GM19240 (cell line): ENCODE results near the gene UQCC5.
"Not testable (repeated sequence)": the region's sequence is repeated elsewhere in the genome, so short reads cannot be mapped to it uniquely, and the experiment has no call there.

ENCODE experiments used
- DNase-seq: peaks from one replicate; pipeline ENCODE4 v3.0.0; 2011; ENCODE audit warnings: low spot score; ENCODE audit not compliant: insufficient read length

UQCC5 gene

DNA sequence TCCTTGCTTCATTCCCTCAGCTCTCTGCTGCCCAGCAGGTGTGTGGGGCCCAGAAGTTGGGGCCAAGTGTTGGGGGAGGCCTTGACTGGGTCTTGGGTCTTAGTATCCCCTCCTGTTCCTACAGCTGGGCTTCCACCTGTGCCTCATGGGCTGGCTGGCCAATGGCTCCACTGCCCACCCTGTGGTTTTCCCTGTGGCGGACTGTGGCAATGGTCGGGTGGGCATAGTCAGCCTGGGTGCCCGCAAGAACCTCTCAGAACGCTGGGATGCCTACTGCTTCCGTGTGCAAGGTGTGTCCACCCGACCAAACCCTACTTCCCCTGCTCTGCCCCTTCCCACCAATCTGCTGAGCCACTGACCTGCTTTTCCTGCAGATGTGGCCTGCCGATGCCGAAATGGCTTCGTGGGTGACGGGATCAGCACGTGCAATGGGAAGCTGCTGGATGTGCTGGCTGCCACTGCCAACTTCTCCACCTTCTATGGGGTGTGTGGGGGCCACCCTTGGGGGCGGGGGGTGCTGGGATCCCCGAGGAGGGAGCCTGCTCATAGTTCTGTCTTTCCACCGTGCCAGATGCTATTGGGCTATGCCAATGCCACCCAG, 13.7 kb upstream of the UQCC5 start:
- DNase-seq: no peak

DNA sequence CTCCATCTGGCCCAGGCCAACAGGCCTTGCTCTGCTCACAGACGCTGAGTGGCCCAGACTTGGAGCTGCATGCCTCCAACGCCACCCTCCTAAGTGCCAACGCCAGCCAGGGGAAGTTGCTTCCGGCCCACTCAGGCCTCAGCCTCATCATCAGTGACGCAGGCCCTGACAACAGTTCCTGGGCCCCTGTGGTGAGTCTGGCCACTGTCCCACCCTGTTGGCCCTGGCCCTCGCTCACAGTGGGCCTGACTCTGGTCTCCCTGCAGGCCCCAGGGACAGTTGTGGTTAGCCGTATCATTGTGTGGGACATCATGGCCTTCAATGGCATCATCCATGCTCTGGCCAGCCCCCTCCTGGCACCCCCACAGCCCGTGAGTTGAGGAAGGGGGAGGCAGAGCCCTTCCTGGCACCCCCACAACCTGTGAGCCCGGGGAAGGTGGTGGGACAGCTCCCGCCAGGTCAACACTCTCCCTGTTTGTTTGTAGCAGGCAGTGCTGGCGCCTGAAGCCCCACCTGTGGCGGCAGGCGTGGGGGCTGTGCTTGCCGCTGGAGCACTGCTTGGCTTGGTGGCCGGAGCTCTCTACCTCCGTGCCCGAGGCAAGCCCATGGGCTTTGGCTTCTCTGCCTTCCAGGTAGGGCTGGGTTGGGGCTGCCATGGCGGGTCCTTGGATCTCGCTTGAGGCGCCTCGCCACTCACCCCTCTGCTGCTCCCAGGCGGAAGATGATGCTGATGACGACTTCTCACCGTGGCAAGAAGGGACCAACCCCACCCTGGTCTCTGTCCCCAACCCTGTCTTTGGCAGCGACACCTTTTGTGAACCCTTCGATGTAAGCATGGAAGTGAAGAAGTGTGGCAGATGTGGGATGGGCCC, 12.8 kb upstream of the UQCC5 start:
- DNase-seq: no peak

DNA sequence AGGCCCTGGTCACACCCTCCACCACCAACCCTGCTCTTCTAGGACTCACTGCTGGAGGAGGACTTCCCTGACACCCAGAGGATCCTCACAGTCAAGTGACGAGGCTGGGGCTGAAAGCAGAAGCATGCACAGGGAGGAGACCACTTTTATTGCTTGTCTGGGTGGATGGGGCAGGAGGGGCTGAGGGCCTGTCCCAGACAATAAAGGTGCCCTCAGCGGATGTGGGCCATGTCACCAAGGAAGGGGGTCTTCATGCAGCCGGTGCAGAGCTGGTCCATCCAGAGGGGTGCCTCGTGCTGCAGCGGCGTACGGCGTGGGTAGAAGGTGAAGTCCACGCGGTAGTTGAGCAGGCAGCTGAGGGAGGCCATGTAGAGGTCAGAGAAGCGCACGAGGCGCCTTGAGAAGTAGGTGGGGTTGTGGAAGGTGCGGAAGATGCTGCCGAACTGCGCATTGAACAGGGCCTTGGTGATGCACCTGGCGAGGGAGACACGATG, 12.1 kb upstream of the UQCC5 start:
- DNase-seq: no peak

DNA sequence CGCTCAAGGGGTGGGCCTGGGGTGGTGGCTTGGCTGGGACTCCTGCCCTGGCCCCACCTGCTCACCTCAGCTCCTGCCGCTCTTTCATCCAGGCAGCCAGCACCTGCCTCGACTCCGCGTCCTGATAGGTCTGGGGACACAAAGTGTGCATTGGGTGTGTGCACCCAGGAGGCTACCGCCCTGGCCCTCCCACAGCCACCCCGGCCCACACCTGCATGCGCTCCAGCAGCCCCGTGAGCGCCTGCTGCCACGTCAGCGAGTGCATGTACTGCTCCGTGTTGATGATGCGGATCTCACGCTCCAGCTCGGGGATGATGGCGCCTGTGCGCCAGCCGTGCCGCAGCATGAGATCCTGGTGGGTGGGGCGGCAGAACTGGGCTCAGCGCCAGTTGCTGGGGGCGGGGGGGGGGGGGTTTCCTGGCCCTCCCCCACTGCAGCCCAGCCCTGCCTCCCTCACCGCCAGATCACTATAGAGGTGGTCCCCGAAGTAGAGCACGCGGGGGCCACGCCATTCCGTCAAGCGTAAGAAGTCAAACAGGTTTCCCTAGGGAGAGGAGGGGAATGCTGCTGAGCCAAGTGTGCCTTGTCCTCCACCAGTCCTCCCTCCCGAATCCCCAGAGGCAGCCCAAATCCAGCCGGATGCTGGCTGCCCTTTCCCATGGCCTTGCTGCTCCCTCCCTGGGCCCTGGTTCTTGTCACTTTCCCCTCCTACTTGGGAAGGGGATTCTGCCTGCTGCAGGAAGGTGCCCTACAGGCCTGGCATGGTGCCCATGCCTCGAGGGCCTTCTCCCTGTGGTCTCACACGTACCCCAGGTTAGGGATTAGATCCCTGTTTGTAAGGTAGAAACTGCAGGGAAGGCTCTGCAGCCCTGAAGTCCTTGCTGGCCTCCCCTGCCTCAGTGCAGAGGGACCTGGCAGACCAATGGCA, 11.4 kb upstream of the UQCC5 start:
- DNase-seq: peak; percentile 1

DNA sequence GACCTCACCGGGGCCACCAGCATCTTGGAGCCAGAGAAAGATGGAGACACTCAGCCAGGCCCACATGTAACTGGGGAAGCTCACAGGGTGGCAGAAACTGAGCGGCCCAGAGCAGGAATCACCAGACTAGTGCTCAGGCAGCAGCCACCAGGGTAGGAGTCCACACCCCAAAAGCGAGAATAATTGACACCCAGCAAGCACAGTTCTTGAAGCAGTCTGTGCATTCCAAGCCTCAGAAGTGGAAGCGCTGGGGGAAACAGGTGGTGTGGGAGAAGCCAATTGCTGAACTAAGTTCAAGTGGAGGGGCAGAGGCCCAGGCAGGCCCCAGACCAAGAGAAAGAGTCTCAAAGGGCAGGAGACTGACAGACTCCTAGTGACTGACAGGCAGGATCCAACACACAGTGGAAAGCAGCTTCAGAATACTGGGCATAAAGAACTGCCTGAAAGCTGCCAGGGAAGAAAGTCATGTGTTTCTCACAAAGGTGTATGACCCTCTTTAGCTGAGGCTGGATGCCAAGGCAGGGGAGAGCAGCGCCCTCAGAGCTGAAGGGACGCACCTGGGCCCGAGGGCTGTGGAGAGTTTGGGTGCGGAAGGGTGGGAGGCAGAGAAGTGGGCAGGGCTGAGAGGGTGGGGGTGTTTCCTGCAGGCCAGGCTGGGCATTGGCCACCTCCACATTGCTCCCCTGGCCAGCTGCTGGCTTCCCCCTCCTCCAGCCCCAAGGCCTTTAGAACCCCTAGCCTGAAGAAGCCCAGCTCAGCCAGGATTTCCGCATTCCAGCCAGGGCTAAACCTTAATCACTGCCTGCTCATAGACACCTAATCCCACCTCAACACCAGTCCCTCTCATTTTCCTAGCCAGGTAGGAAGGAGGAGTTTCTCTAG, 10.5 kb upstream of the UQCC5 start:
- DNase-seq: peak; percentile 0

DNA sequence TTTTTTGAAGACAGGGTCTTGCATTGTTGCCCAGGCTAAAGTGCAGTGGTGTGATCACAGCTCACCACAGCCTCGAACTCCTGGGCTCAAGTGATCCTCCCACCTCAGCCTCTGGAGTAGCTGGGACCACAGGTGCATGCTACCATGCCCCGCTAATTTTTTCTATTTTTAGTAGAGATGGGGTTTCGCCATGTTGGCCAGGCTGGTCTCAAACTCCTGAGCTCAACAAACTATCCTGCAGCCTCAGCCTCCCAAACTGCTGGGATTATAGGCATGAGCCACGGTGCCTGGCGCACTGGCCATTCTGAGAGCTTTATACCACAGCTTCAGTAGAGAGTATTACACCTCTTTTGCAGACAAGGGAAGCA, 9.8 kb upstream of the UQCC5 start:
- DNase-seq: not testable (repeated sequence)

DNA sequence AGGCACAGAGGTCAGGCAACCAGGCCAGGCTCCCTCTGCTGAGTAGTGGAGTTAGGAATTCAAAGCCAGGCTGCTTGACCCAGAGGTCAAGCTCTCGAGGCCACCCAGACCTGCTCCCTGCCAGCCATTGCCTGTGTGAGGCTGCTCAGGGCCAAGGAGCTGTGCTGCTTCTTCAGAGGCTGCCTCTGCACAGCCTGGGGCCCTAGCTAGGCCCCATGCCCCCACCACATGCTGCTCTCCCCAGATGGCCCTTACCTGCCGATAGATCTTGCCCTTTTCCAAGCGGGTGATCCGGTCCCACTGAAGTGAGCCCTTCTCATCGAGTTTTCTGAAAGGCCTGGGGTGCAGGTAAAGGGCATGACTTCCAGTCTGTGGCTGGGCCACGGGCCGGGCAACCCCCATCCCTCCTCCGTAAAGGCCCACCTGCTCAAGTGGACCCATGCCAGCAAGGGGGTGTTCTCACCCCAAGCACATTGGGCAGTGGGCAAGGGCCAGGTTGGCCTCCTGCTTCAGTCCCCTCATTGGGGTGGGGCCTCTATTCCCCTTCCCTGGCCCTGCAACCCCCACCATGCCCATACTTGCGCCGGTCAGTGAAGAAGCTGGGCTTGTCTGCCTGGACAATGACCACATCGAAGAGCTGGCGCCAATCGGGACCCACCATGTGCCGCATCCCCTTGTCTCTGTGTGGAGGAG, 9.2 kb upstream of the UQCC5 start:
- DNase-seq: peak; percentile 1

DNA sequence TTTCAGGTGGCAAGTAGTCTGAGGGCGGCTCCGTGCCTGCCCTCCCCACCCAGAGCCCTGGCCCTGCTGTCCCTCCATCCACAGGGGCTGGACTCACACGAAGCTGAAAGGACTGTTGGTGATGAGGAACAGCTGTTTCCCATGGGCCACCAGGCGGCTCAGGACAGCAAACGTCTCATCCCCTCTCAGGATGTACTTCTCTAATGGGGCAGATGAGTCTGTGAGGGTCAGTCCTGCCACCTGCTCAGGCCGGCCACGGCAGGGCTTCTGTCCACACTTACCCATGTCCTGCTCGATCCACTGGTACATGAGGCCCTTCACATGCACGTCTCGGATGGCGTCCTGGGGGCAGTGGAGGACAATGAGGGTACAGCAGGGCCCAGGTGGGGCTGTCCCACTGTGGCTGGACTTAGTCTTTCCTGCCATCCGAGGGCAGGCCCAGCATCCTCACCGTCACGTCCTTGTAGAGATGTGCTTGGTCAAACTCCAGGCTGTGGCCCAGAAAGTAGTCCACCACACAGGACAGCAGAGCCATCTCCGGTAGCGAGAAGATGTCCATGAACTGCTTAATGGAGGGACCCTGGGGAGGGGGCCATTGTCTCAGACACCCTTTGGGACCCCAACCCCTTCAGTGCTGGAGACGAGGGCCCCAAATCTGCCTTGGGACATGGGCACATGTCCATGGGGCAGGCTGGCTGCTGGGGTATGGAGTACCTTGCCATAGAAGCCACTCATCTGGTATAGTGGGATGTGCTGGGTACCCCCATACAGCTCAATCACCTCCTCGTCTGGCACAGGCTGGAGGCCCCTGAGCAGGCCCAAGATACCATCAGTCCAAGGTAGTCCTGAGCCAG, 8.4 kb upstream of the UQCC5 start:
- DNase-seq: no peak

DNA sequence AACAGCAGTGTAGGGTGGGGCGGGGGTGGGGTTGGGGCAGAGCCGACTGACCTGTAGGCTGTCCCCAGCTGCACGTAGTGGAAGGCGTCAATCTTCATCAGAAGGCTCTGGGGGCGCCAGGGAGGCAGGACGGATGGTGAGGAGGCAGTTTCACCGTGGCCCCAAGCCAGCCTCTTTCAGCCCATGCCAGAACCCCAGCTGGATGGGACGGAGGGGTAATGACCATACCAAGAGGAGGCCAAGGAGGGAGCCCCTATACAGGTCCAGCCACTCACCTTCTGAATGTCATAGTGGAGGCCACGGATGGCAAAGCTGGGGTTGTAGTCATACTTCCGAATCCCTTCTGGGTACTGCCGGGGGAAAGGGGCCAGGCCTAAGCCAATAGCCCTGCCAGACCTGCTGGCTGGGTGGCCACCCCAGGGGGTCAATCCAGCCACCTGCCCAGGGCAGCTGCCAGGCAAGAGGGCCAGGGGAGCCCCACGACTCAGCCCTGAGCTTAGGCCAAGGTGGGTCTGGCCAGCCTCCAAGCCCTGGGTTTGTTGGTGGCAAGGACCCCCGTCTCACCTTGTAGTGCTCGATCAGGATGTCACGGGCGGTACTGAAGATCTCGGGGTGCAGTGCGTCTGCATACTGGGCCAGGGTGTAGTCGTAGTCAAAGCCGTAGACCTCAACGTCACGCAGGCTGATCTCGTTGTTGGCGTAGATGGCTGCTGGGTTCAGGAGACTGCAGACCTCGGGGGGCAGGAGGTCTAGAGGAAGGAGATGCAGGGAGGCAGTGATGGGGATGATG, 7.6 kb upstream of the UQCC5 start:
- DNase-seq: no peak

DNA sequence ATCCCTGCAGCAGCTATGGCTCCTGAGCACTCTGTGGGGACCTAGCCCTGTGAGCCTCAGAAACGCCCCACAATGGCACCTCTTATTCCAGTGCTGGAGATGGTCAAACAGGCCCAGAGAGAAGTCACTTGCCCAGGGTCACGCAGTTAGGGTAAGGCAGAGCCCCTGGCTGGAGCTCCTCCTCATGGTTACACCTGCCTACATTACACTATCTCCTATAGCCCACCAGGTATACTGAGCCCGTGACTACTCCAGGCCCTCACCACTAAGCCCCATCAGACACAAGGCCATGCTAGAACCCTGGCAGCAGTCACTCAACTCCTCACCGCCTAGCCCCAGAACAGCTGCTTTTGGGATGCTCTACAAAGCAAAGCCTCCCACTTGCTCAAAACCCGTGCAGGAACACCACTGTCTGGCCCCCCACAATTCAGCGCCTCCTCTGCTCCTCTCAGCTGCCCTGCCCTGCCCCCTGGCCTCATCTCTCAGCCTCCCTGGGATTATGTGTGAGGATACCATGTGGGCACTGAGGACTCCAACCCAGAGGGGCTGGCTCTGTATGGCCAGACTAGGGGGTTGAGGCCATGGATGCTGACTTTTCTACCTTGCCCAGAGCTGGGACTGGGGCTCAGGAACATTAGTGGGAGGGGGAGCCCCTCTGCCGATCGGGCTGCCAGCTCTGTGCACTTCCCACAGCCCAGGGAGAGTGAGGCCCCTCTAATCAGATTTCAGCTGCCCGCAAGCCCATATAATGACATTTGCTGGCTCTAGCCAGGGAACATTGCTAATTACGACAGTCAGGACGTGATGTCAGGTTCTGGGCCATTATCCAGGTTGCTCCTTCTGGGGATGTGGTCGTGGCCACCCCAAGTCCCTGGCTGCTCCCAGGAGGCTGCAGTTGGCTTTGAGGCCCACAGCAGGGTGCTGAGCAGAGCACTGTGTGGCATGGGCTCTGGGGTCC, 6.8 kb upstream of the UQCC5 start:
- no peak for DNase-seq

DNA sequence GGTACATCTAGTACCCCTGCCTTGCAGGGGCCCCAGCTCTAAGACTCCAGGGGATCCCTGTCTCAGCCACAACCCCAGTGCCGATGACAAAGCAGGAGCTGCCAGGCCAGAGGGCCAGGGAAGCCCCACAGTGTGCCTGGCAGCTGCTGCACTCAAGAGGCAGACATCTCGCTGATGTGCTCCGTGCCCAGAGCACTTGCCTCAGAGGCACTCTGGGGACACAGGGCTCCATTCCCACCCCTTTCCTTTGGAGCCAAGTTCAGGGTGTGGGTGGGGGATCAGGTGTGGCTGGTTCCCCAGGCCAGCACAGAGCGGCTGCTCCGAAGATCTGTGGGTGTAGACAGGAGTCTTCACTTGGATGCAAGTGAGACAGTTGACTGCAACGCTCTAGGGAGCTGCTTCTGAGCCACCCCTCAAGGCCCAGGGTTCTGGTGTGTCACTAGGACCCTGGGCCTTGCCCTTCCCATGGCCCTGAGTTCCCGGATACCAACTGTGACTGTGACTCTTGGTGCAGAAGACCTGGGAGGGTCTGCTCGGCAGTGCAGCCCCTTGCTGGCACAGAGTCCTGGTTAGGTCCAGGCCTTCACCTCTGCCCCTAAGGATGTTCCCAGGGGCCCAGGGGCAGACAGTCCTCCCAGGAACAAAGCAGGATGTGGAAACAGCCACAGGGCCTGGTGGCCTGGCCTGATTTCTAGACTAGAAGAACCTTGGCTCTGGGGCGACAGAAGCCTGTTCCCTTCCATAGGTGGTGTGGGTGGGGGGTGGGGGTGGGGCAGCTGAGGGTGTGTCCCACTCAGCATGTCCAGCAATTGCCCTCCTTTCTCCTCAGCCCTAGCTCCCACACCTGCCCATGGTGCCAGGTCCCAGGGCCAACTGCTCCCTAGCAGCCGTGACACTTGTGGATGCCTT, 5.2 kb upstream of the UQCC5 start:
- no peak for DNase-seq

DNA sequence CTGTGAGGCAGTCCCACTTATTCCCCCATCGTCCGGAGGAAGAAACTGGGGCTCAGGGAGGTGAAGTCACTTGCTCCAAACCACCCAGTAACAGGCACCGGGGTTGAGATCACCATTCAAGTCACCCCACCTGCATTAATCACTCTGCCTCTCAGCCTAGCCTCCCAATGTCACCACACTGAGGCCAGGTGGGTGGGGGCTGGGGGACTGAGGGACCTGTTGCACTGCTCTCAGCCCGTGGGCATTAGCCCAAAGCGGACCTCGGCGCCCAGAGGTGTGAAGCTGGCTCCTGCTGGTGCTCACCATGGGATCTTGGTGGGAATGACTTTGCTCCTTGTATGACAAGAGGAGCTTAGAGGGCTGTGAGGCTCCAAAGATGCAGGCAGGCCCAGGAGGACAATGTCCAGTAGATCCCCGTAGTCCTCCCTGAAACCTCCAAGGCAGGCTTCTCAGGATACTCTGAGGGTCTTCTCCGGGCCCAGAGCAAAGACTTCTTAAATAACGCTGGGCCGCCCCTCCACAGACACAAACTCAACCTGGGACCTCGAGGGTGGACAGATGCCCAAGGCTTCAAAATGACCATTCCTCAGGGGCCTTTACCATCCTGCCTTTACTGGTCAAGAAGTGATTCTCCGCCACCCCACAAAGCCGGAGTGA, 4.4 kb upstream of the UQCC5 start:
- DNase-seq: no peak

DNA sequence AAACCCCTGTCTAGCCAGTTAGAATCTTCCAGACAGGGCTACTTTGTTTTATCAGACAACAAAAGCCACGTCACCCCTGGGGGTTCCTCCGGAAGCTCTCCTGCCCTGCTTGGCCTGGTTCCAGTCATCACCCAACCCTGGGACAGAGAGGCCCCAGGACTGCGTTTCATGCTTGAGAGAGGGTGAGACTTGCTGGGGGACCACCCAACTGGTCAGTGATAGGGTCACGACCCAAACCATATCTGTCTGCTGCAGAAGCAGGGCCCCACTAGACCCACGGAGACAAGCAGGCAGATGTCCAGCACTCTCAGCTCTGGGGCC, 3.9 kb upstream of the UQCC5 start:
- DNase-seq: peak; percentile 43

DNA sequence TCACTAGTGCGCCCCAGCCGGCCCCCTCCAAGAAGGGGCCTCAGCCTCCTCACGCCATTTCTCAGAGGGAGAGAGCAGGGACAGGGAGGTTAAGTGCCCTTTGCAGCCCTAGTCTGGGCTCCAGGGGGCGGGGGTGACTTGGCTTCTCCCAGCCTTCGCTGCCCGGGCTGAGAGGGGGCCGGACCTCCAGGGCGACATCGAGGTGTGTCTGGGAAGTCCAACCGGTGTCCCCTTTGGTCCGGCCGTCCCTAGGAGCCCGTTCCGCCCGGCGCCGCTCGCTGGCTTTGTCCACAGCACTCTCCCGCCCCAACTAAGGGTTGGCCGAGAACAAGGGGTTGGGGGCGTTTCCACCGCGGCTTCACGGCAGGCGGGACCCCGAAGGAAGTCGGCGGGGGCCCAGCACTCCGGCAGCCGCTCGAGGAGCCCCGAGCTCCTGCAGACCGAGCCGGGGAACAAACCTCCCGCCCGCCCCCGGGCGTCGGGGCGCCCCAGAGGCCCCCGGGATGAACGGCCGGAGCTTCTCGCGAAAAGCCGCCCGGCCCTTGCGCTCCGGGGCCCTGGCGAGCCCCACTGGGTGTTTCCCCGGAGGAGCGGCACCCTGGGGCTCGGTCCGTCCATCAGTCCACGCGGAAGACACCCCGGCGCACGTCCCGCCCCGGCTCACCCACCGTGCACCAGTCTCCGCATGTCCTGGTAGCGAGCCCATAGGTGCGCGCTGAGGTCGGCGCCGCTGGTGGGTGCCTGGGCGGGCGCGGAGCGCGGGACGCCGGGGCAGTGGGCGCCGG, 3.4 kb upstream of the UQCC5 start:
- peak; percentile 39 for DNase-seq

DNA sequence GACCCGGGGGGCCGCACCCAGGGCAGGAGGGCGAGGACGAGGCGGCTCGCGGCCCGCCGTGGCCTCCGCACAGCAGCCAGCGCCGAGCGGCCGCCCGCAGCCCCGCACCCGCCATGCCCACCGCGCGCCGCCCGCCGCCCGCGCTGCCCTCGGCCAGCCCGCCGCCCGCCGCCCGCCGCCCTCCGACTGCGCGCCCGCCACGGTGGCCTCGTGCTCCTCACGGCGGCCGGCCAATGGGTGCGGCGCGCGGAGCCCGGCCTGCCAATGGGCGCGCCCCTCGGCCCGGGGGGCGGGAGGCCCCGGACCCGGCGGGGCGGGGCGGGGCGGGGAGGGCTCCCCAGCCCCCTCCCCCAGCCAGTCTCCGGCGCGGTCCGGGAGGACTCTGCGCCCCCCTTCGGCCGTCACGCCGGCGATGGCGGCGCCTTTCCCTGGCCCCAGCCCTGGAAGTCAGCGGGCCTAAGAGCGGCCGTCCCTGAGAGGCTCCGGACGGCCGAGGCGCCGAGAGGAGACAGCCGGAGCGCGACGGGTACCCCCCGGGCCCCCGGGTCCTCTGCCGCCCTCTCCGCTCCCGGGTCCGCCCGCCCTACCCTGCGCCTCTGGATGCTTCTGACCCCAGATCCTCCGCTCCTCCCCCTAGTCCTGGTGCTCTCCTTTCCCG, 2.7 kb upstream of the UQCC5 start, which contains the start of gene NT5DC2:
TSS of gene NT5DC2 (minus strand) at position 235 of the 658 bp plus-strand sequence. CDS start at position 115, 120 bp downstream.
- DNase-seq: peak; percentile 84
